Upper lobe of right lung (tissue), 1 donor: ENCODE data around the gene TUBA3E. TPM values are rescaled to one million over a fixed set of nuclear protein-coding genes. Genes with fewer than 3 reads are reported as not detected.
"Not testable (repeated sequence)": the region's sequence is repeated elsewhere in the genome, so short reads cannot be mapped to it uniquely, and the experiment has no call there.

Experiments
- ATAC-seq: fragments of 200-7000 bp; cut with Tn5 transposase; one replicate; pipeline ENCODE4 v1.9.1; 2020; ENCODE audit warnings: mild to moderate bottlenecking, moderate library complexity
- DNase-seq: peaks from one replicate; pipeline ENCODE4 v3.0.0-alpha.2; 2020
- H3K27ac ChIP-seq: fragments of 200-600 bp; one replicate; pipeline ENCODE4 v1.8.0; 2022
- H3K27me3 ChIP-seq: fragments of 200-600 bp; one replicate; pipeline ENCODE4 v1.8.0; 2022; ENCODE audit warnings: mild to moderate bottlenecking
- H3K36me3 ChIP-seq: fragments of 200-600 bp; one replicate; pipeline ENCODE4 v1.8.0; 2022
- H3K4me1 ChIP-seq: fragments of 200-600 bp; one replicate; pipeline ENCODE4 v1.8.0; 2022
- H3K4me3 ChIP-seq: fragments of 200-600 bp; one replicate; pipeline ENCODE4 v1.8.0; 2022; ENCODE audit warnings: mild to moderate bottlenecking
- H3K9me3 ChIP-seq: fragments of 200-600 bp; one replicate; pipeline ENCODE4 v1.8.0; 2022
- intact Hi-C: fragments of 100-400 bp; cut with DNase I; formaldehyde crosslinking; loops from one replicate; pipeline ENCODE4 v1.11.0; 2022
- total RNA-seq: library from RNA; stranded (reverse); fragmentation: NEBNext Ultra II Directional; extraction: Animal tissue kit (Norgen Biotek cat#: 25700); gene quantifications from one replicate; pipeline ENCODE4 v1.2.1, GENCODE V29; 2021
- TF ChIP-seq, protein P1 (sequence below): fragments of 200-600 bp; IDR thresholded peaks from one replicate; pipeline ENCODE4 v1.8.0; 2022; ENCODE audit warnings: antibody characterized with exemption
- donor health status: DM: no; HTN: yes; CAD: no; lungs with severe emphysema.

TUBA3E gene
- total RNA-seq, 1 donor from 2014 or later, result not detected

DNA sequence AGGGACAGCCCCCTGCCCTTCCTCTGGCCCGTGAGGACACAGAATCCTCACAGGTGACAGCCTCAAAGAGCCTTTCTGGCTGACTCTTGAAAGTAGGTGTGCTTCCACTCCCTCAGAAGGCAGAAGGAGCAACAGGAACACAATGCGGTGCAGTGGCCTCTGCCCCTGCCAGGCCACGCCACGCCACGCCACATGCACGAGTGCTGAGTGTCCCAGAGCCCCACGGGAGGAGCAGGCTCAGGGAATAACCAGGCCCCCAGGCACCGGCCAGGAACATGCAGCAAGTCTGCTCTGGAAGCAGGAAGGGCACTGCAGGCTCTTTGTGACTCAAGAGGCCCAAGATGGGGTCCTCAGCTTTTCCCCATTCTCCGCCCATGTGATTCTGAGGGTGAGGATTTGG, 35.3 kb downstream of the TUBA3E start:
- no peak overlapping the region for H3K27ac ChIP-seq
- DNase-seq (no peak), ATAC-seq (no peak)
- intact Hi-C loops, result no loop called here
- H3K36me3 ChIP-seq, result peaks cover 53% of the 10 kb centered on the region
- no peaks in the 10 kb centered on the region for H3K27me3 ChIP-seq
- no peak overlapping the region for H3K4me3 ChIP-seq
- no peaks in the 10 kb centered on the region for H3K4me1 ChIP-seq
- TF ChIP-seq, protein P1, sequence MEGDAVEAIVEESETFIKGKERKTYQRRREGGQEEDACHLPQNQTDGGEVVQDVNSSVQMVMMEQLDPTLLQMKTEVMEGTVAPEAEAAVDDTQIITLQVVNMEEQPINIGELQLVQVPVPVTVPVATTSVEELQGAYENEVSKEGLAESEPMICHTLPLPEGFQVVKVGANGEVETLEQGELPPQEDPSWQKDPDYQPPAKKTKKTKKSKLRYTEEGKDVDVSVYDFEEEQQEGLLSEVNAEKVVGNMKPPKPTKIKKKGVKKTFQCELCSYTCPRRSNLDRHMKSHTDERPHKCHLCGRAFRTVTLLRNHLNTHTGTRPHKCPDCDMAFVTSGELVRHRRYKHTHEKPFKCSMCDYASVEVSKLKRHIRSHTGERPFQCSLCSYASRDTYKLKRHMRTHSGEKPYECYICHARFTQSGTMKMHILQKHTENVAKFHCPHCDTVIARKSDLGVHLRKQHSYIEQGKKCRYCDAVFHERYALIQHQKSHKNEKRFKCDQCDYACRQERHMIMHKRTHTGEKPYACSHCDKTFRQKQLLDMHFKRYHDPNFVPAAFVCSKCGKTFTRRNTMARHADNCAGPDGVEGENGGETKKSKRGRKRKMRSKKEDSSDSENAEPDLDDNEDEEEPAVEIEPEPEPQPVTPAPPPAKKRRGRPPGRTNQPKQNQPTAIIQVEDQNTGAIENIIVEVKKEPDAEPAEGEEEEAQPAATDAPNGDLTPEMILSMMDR, result no peak
- H3K9me3 ChIP-seq, result no peaks in the 10 kb centered on the region

DNA sequence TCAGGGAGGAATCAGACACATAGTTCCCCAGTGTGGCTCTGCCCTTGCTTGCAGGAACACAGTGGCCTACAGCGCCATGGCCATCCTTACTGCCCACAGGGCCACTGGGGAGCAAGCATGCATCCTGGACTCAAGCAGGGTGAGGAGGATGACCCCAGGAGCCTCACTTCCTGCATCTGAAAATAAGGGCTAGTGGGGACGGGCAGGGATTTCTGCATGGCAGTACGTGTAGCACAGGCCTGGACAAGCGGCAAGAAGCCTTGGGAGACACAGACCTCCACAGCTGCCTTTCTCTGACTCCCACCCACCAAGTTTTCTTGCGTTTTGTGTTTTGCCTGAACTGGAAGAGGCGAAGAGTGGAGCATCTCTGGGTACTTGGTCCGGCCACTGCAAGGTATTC, 35.8 kb downstream of the TUBA3E start:
- intact Hi-C loops, H3K27me3 ChIP-seq, H3K27ac ChIP-seq, H3K9me3 ChIP-seq, DNase-seq, H3K4me3 ChIP-seq, ATAC-seq, H3K4me1 ChIP-seq: not testable (repeated sequence)
- peaks cover 48% of the 10 kb centered on the region for H3K36me3 ChIP-seq

DNA sequence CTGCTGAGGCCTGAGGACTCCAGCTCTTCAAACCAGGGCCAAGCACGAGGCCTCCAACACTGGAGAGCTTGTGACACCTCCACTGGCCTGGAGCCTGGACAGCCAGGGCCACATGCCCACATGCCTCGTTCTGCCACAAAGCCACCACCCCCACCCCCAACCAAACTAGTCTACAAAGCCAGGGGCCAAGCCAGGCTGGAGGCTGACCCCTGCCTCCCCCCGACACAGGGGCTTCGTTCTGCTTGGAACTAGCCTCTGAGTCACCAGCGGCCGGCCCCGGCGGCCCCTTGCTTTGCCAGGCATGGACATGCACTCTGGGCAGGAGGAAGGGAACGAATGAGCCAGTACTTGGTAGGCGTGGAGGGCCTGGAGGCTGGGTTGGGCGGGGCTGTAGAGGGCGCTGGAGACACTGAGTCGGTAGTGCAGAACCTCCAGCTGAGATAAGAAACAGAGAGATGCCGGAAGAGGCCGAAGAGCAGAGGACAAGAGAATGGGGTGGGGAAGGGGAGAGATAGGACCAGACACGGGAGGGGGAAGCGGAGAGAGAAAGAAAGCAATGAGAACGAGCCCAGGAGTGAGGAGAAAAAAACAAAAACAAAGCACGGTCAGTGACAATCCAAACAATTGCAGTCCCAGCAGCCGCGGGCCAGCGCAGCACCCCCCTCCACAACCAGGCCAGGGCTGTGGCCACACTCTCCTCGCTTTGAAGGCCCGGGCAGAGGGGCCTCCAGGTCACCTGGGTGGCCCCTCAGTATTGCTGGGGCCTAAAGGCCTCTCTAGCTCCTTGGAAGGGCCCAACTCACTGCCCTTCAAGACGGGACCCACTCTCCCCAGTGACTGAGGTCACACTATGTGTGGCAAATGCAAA, 37.2 kb downstream of the TUBA3E start:
- intact Hi-C loops, H3K27me3 ChIP-seq, DNase-seq, H3K27ac ChIP-seq, H3K4me1 ChIP-seq, ATAC-seq, H3K9me3 ChIP-seq, H3K4me3 ChIP-seq: not testable (repeated sequence)
- peaks cover 34% of the 10 kb centered on the region for H3K36me3 ChIP-seq

DNA sequence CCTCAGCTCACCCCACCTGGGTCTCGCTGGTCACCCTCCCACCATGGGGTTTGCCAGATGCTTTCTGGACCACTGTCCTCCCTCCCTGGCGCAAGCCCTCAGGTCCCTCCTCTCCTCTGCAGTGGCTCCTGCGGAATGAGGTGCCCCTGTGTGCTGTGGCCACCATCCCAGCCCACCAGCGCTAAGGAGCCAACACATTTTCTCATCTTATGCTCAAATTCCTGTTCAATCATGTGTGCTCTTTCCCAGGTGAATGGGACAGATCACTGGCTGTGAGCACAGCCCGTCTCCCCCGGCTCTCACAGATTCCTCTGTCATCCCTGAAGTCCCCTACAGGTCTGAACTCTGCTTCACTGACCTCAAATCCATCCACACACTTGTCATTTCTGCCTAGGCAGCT, 38.1 kb downstream of the TUBA3E start:
- Histone ChIP-seq H3K4me1 (no peaks in the 10 kb centered on the region), H3K9me3 (no peaks in the 10 kb centered on the region), H3K27ac (no peak overlapping the region), H3K27me3 (no peaks in the 10 kb centered on the region), H3K4me3 (no peak overlapping the region), H3K36me3 (peaks cover 25% of the 10 kb centered on the region)
- intact Hi-C loops, result no loop called here
- TF ChIP-seq, protein P1, result no peak
- ATAC-seq (no peak), DNase-seq (no peak)

DNA sequence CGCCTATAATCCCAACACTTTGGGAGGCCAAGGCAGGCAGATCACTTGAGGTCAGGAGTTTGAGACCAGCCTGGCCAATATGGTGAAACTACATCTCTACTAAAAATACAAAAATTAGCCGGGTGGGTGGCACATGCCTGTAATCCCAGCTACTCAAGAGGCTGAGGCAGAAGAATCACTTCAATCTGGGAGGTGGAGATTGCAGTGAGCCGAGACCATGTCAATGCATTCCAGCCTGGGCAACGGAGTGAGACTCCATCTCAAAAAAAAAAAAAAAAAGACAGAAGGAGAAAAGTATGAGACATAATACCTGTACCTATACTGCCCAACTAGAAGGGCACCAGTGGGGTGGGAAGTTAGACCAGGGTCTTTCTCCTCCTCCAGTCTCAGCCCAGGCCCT, 38.9 kb downstream of the TUBA3E start:
- H3K9me3 ChIP-seq, DNase-seq, H3K27ac ChIP-seq, H3K27me3 ChIP-seq, ATAC-seq, H3K4me3 ChIP-seq, H3K4me1 ChIP-seq, intact Hi-C loops: not testable (repeated sequence)
- peaks cover 17% of the 10 kb centered on the region for H3K36me3 ChIP-seq

DNA sequence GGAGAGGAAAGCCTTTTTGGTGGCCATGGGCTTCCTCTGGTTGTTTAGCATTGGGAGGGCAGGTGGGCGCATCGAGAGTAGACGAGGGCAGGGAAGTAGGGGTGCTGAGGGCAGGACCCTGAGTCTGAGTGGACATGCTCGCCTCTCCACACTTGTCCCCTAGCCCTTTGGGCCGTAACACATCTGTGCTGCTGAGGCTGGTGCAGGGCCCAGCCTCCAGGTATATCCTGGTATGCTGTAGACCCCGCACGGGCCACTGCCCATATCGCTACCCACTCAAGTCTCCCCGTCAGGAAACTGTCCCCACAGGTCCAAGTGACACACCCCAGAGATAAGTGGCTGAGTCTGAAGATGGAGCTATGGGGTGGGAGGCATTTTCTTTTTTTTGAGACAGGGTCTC, 39.6 kb downstream of the TUBA3E start:
- Histone ChIP-seq H3K36me3 (peaks cover 10% of the 10 kb centered on the region), H3K4me1 (no peaks in the 10 kb centered on the region), H3K4me3 (no peak overlapping the region), H3K9me3 (no peaks in the 10 kb centered on the region), H3K27ac (no peak overlapping the region), H3K27me3 (no peaks in the 10 kb centered on the region)
- no peak for DNase-seq
- intact Hi-C loops, result no loop called here
- TF ChIP-seq, protein P1, result no peak
- ATAC-seq, result no peak

DNA sequence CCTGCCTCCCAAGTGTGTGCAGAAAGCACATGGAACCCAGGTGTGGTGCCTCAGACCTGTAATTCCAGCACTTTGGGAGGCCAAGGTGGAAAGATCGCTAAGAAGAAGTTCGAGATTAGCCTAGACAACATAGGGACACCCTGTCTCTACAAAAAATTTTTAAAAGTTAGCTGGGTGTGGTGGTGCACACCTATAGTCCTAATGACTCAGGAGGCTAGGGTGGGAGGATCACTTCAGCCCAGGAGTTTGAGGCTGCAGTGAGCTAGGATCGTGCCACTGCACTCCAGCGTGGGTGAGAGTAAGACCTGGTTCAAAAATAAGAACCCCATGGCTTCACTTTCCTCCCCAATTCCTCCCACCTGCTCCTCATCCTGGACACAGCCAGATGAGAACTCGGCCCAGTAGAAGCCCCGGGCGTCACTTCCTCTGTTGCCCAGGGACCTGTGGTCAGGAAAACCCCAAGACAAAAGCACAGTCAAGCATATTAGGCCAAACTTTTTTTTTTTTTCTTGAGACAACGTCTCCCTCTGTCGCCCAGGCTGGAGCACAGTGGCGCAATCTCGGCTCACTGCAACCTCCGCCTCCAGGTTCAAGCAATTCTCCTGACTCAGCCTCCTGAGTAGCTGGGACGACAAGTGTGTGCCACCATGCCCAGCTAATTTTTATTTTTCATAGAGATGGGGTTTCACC, 40.3 kb downstream of the TUBA3E start:
- H3K4me1 ChIP-seq, H3K9me3 ChIP-seq, H3K27ac ChIP-seq, intact Hi-C loops, H3K27me3 ChIP-seq, H3K4me3 ChIP-seq, DNase-seq, H3K36me3 ChIP-seq, ATAC-seq: not testable (repeated sequence)

DNA sequence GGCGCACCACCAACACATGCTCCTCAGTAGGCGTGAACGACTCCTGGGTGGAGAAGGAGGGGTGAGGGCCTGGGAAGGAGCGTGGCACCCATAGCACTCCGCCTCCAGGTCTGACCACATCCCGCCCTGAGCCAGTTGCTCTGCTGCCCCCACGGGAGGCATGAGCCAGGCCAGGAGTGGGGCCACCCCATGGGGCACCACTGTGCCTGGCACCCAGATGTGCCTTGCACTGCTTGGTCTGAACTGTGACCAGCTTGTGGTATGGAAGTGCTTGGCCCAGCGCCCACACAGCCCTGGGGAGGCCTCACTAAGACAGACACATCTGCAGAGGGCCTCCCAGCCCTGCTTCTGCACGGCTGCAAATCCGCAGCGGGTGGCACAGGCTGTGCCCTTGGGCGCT, 40.9 kb downstream of the TUBA3E start:
- H3K27ac ChIP-seq, H3K36me3 ChIP-seq, H3K9me3 ChIP-seq, ATAC-seq, intact Hi-C loops, H3K4me1 ChIP-seq, DNase-seq, H3K4me3 ChIP-seq, H3K27me3 ChIP-seq: not testable (repeated sequence)
